Stomach (tissue), 4 donors: ENCODE data around the gene KIAA0232.

Experiments used
- CTCF ChIP-seq, 7 experiments: fragments of 450-650 bp in 4 of 7; fragments of 200-600 bp in 3 of 7; sonication (generic) in 3 of 7; IDR thresholded peaks; one replicate each; pipeline ENCODE4 v1.5.1; 2016 to 2019; ENCODE audit warnings: antibody characterized with exemption in 7 of 7, control low read depth in 2 of 7, mild to moderate bottlenecking in 1 of 7
- POLR2A ChIP-seq, 4 donors: fragments of 450-650 bp; IDR thresholded peaks; one replicate each; pipeline ENCODE4 v1.6.1; 2016; ENCODE audit warnings: antibody characterized with exemption in 4 of 4, control low read depth in 2 of 4, mild to moderate bottlenecking in 1 of 4, moderate library complexity in 1 of 4
- POLR2AphosphoS5 ChIP-seq, 3 donors: sonication (generic); formaldehyde crosslinking; IDR thresholded peaks; one replicate each; pipeline ENCODE4 v1.6.1; 2016; ENCODE audit warnings: antibody characterized with exemption in 3 of 3

- no peak for TF ChIP-seq CTCF (IDR thresholded peaks at IDR 0.05)
- TF ChIP-seq POLR2AphosphoS5 (IDR thresholded peaks at IDR 0.05) = no peak
- no peak for TF ChIP-seq POLR2A (IDR thresholded peaks at IDR 0.05)
These were observed 133.6 kb downstream of the KIAA0232 start for GRCh38 chr4:6916069-6916586.
